ENCODE data around the gene DCLK1.
"Not testable (repeated sequence)": the region's sequence is repeated elsewhere in the genome, so short reads cannot be mapped to it uniquely, and the experiment has no call there.

The DCLK1 gene

GRCh38 chr13:35979361-35979951, 151.7 kb downstream of the DCLK1 start:
- peak; percentile 75 for DNase-seq

- DNase-seq, result no peak
Observed at GRCh38 chr13:35978607-35979316, 152.4 kb downstream of the DCLK1 start.

GRCh38 chr13:35977060-35977459, 154.1 kb downstream of the DCLK1 start:
- DNase-seq, result no peak

GRCh38 chr13:35976126-35976525, 155.1 kb downstream of the DCLK1 start:
- DNase-seq, result no peak

GRCh38 chr13:35966951-35967350, 164.2 kb downstream of the DCLK1 start:
- not testable (repeated sequence) for DNase-seq

- no peak for DNase-seq
Observed at GRCh38 chr13:35966024-35966423, 165.2 kb downstream of the DCLK1 start.

GRCh38 chr13:35965226-35965927, 165.8 kb downstream of the DCLK1 start:
- no peak for DNase-seq

- DNase-seq, result no peak
Observed at GRCh38 chr13:35964863-35965180, 166.4 kb downstream of the DCLK1 start.

GRCh38 chr13:35964011-35964862, 166.9 kb downstream of the DCLK1 start:
- DNase-seq, result no peak

- DNase-seq, result no peak
Observed at GRCh38 chr13:35961461-35962220, 169.5 kb downstream of the DCLK1 start.

- DNase-seq, result no peak
Observed at GRCh38 chr13:35961002-35961401, 170.2 kb downstream of the DCLK1 start.

GRCh38 chr13:35957996-35958395, 173.2 kb downstream of the DCLK1 start:
- DNase-seq, result no peak

- no peak for DNase-seq
Observed at GRCh38 chr13:35957241-35957731, 173.9 kb downstream of the DCLK1 start.

GRCh38 chr13:35956074-35956473, 175.1 kb downstream of the DCLK1 start:
- no peak for DNase-seq

GRCh38 chr13:35954207-35954560, 177.0 kb downstream of the DCLK1 start:
- DNase-seq, result no peak

- DNase-seq, result no peak
Observed at GRCh38 chr13:35953537-35954206, 177.5 kb downstream of the DCLK1 start.

GRCh38 chr13:35947315-35947714, 183.9 kb downstream of the DCLK1 start:
- no peak for DNase-seq

GRCh38 chr13:35945368-35945767, 185.8 kb downstream of the DCLK1 start:
- no peak for DNase-seq

- DNase-seq, result no peak
Observed at GRCh38 chr13:35941374-35941773, 189.8 kb downstream of the DCLK1 start.

- DNase-seq, result no peak
Observed at GRCh38 chr13:35940734-35941133, 190.4 kb downstream of the DCLK1 start.

- no peak for DNase-seq
Observed at GRCh38 chr13:35936246-35936978, 194.8 kb downstream of the DCLK1 start.
